Gastroesophageal sphincter (tissue), 3 donors: Measurements from ENCODE around the gene WDR59.

Source experiments
- EP300 ChIP-seq: sonication (generic); formaldehyde crosslinking; IDR thresholded peaks from one replicate; pipeline ENCODE4 v1.6.1; 2017; ENCODE audit warnings: antibody characterized with exemption, mild to moderate bottlenecking
- POLR2A ChIP-seq, 2 donors: fragments of 450-650 bp; IDR thresholded peaks; one replicate each; pipeline ENCODE4 v1.6.1; 2017; ENCODE audit warnings: antibody characterized with exemption in 2 of 2, mild to moderate bottlenecking in 2 of 2, moderate library complexity in 1 of 2
- POLR2AphosphoS5 ChIP-seq: sonication (generic); formaldehyde crosslinking; IDR thresholded peaks from one replicate; pipeline ENCODE4 v1.6.1; 2017; ENCODE audit warnings: antibody characterized with exemption
- TF ChIP-seq, protein P1 (sequence below), 4 experiments: fragments of 200-600 bp in 2 of 4; fragments of 450-650 bp in 2 of 4; sonication (generic) in 1 of 4; IDR thresholded peaks; one replicate each; pipeline ENCODE4 v1.5.1; 2017 to 2019; ENCODE audit warnings: antibody characterized with exemption in 4 of 4, mild to moderate bottlenecking in 2 of 4, moderate library complexity in 2 of 4

DNA sequence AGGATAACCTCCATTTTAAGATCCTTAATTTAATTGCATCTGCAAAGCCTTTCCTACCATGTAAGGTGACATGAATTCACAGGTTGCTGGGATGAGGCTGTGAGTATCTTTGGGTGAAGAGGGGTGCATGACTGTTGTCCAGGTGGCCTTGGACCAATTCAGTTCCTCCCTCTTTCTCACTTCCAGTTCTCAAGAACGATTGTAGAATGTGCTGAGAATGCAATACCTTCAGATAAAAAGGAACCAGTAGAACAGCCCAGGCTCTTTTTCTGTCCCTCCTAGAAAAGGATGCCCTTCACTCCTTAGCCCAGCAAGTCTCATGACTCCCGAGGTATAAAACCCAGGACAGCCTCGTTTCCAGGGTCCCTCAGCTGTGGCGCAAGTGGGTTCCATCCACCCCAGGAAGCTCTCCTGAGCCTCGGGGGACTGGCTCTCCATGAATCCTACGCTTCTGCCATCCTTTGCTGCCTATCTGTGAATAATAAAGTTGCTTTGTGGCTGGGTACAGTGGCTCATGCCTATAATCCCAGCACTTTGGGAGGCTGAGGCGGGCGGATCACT is 148.7 kb downstream of the WDR59 start:
- TF ChIP-seq, protein P1, sequence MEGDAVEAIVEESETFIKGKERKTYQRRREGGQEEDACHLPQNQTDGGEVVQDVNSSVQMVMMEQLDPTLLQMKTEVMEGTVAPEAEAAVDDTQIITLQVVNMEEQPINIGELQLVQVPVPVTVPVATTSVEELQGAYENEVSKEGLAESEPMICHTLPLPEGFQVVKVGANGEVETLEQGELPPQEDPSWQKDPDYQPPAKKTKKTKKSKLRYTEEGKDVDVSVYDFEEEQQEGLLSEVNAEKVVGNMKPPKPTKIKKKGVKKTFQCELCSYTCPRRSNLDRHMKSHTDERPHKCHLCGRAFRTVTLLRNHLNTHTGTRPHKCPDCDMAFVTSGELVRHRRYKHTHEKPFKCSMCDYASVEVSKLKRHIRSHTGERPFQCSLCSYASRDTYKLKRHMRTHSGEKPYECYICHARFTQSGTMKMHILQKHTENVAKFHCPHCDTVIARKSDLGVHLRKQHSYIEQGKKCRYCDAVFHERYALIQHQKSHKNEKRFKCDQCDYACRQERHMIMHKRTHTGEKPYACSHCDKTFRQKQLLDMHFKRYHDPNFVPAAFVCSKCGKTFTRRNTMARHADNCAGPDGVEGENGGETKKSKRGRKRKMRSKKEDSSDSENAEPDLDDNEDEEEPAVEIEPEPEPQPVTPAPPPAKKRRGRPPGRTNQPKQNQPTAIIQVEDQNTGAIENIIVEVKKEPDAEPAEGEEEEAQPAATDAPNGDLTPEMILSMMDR (IDR thresholded peaks at IDR 0.05): no peak
- TF ChIP-seq POLR2A (IDR thresholded peaks at IDR 0.05): no peak
- TF ChIP-seq POLR2AphosphoS5: no peak
- no peak for TF ChIP-seq EP300
